ENCODE measurements around the gene MINDY4.

MINDY4 gene

GRCh38 chr7:30934225-30934624 is 163.0 kb downstream of the MINDY4 start:
- H3K27ac ChIP-seq (ENCODE audit: low read depth, low read length) = no peak overlapping the region
- H3K9ac ChIP-seq (ENCODE audit: low read length) = no peak overlapping the region
- H3K36me3 ChIP-seq (ENCODE audit: insufficient read depth, low read length) = no peaks in the 10 kb centered on the region
- H3K9me3 ChIP-seq (ENCODE audit: low read length) = no peaks in the 10 kb centered on the region
- H3K4me3 ChIP-seq (ENCODE audit: low read depth in 1 of 2, low read length in 2 of 2) = no peak overlapping the region
- peaks cover 18% of the 10 kb centered on the region for H3K4me1 ChIP-seq (ENCODE audit: insufficient read depth, low read length)
- no peaks in the 10 kb centered on the region for H3K27me3 ChIP-seq (ENCODE audit: control insufficient read depth in 1 of 2, insufficient read depth in 2 of 2, low read length in 2 of 2)

- H3K27ac ChIP-seq (ENCODE audit: low read depth, low read length) = no peak overlapping the region
- no peaks in the 10 kb centered on the region for H3K36me3 ChIP-seq (ENCODE audit: insufficient read depth, low read length)
- no peaks in the 10 kb centered on the region for H3K27me3 ChIP-seq (ENCODE audit: control insufficient read depth in 1 of 2, insufficient read depth in 2 of 2, low read length in 2 of 2)
- H3K9me3 ChIP-seq (ENCODE audit: low read length) = no peaks in the 10 kb centered on the region
- no peak overlapping the region for H3K4me3 ChIP-seq (ENCODE audit: low read depth in 1 of 2, low read length in 2 of 2)
- H3K9ac ChIP-seq (ENCODE audit: low read length) = no peak overlapping the region
- H3K4me1 ChIP-seq (ENCODE audit: insufficient read depth, low read length) = peaks cover 18% of the 10 kb centered on the region
These were observed 163.7 kb downstream of the MINDY4 start for GRCh38 chr7:30934732-30935568.

GRCh38 chr7:30935569-30935877 is 164.3 kb downstream of the MINDY4 start:
- H3K9ac ChIP-seq (ENCODE audit: low read length) = no peak overlapping the region
- no peak overlapping the region for H3K4me3 ChIP-seq (ENCODE audit: low read depth in 1 of 2, low read length in 2 of 2)
- no peaks in the 10 kb centered on the region for H3K36me3 ChIP-seq (ENCODE audit: insufficient read depth, low read length)
- H3K4me1 ChIP-seq (ENCODE audit: insufficient read depth, low read length) = peaks cover 16% of the 10 kb centered on the region
- H3K27me3 ChIP-seq (ENCODE audit: control insufficient read depth in 1 of 2, insufficient read depth in 2 of 2, low read length in 2 of 2) = no peaks in the 10 kb centered on the region
- no peaks in the 10 kb centered on the region for H3K9me3 ChIP-seq (ENCODE audit: low read length)
- no peak overlapping the region for H3K27ac ChIP-seq (ENCODE audit: low read depth, low read length)

- no peaks in the 10 kb centered on the region for H3K9me3 ChIP-seq (ENCODE audit: low read length)
- H3K27me3 ChIP-seq (ENCODE audit: control insufficient read depth in 1 of 2, insufficient read depth in 2 of 2, low read length in 2 of 2) = no peaks in the 10 kb centered on the region
- H3K36me3 ChIP-seq (ENCODE audit: insufficient read depth, low read length) = no peaks in the 10 kb centered on the region
- no peak overlapping the region for H3K4me3 ChIP-seq (ENCODE audit: low read depth in 1 of 2, low read length in 2 of 2)
- no peak overlapping the region for H3K9ac ChIP-seq (ENCODE audit: low read length)
- H3K27ac ChIP-seq (ENCODE audit: low read depth, low read length) = no peak overlapping the region
- H3K4me1 ChIP-seq (ENCODE audit: insufficient read depth, low read length) = peaks cover 4% of the 10 kb centered on the region
These were observed 165.5 kb downstream of the MINDY4 start for GRCh38 chr7:30936650-30937245.

- H3K27ac ChIP-seq (ENCODE audit: low read depth, low read length) = no peak overlapping the region
- H3K36me3 ChIP-seq (ENCODE audit: insufficient read depth, low read length) = no peaks in the 10 kb centered on the region
- H3K4me1 ChIP-seq (ENCODE audit: insufficient read depth, low read length) = no peaks in the 10 kb centered on the region
- H3K9ac ChIP-seq (ENCODE audit: low read length) = no peak overlapping the region
- no peak overlapping the region for H3K4me3 ChIP-seq (ENCODE audit: low read depth in 1 of 2, low read length in 2 of 2)
- no peaks in the 10 kb centered on the region for H3K27me3 ChIP-seq (ENCODE audit: control insufficient read depth in 1 of 2, insufficient read depth in 2 of 2, low read length in 2 of 2)
- H3K9me3 ChIP-seq (ENCODE audit: low read length) = no peaks in the 10 kb centered on the region
These were observed 166.2 kb downstream of the MINDY4 start for GRCh38 chr7:30937416-30937815.

GRCh38 chr7:30938435-30939316 is 167.5 kb downstream of the MINDY4 start:
- H3K9ac ChIP-seq (ENCODE audit: low read length) = no peak overlapping the region

GRCh38 chr7:30941582-30942323 is 170.5 kb downstream of the MINDY4 start:
- Histone ChIP-seq H3K27me3 (ENCODE audit: control insufficient read depth in 1 of 2, insufficient read depth in 2 of 2, low read length in 2 of 2) (no peaks in the 10 kb centered on the region), H3K9me3 (ENCODE audit: low read length) (peaks cover 6% of the 10 kb centered on the region), H3K4me3 (ENCODE audit: low read depth in 1 of 2, low read length in 2 of 2) (no peak overlapping the region), H3K36me3 (ENCODE audit: insufficient read depth, low read length) (no peaks in the 10 kb centered on the region), H3K27ac (ENCODE audit: low read depth, low read length) (no peak overlapping the region), H3K4me1 (ENCODE audit: insufficient read depth, low read length) (no peaks in the 10 kb centered on the region), H3K9ac (ENCODE audit: low read length) (no peak overlapping the region)

More at GRCh38 chr7:30938435-30939316, 167.5 kb downstream of the MINDY4 start:
- H3K4me1 ChIP-seq (ENCODE audit: insufficient read depth, low read length) = no peaks in the 10 kb centered on the region
- no peaks in the 10 kb centered on the region for H3K36me3 ChIP-seq (ENCODE audit: insufficient read depth, low read length)
- no peak overlapping the region for H3K27ac ChIP-seq (ENCODE audit: low read depth, low read length)
- no peaks in the 10 kb centered on the region for H3K9me3 ChIP-seq (ENCODE audit: low read length)
- no peaks in the 10 kb centered on the region for H3K27me3 ChIP-seq (ENCODE audit: control insufficient read depth in 1 of 2, insufficient read depth in 2 of 2, low read length in 2 of 2)
- H3K4me3 ChIP-seq (ENCODE audit: low read depth in 1 of 2, low read length in 2 of 2) = no peak overlapping the region
